NCI-H2029 treated with DMSO at 0.1 percent for 48 hours (cell line): ENCODE results near the gene ZYX.
"Not testable (repeated sequence)": the region's sequence is repeated elsewhere in the genome, so short reads cannot be mapped to it uniquely, and the experiment has no call there.

Source experiments
- DNase-seq: peaks from one replicate; lab custom pipeline; 2025; lab: John Stamatoyannopoulos, UW

The ZYX gene

DNA sequence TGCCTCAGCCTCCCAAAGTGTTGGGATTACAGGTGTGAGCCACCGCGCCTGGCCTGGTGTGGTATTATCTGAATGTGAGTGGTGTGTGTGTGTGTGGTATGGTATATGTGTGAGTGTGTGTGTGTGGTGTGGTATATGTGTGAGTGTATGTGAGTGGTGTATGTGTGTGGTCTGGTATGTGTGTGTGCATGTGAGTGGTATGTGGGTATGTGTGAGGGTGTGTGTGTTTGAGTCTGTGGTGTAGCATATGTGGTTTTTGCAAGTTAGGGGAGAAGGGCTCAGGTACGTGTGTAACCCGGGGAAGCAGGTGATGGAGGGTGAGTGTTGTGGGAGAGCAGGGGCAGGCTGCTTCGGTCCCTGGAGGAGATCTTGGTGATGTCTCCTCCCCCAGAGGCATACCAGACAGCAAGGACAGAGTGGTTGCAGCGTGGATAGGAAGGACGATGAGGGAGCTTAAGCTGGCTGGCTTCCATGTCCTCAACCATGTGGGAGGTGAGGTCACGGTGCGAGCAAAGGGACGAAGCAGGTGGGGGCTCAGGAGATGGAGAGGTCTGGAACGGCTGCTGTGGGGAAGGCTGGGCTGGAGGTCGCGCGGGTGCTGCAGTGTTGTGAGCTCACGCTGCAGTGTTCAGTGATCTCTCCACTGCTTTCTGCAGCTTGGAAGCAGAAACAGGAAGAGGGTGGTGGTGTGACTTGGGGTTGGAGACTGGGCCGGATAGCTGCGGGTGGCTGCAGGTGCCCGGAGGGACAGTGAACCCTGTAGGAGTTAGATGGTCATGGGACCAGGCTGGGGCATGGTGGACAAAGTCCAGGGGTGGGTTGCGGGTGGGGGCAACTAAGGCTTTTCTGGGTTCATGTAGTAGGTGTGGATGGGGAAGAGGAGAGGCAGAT is 5.0 kb downstream of the ZYX start:
- no peak for DNase-seq

GRCh38 chr7:143387156-143387975 is 6.2 kb downstream of the ZYX start:
- no peak for DNase-seq

DNA sequence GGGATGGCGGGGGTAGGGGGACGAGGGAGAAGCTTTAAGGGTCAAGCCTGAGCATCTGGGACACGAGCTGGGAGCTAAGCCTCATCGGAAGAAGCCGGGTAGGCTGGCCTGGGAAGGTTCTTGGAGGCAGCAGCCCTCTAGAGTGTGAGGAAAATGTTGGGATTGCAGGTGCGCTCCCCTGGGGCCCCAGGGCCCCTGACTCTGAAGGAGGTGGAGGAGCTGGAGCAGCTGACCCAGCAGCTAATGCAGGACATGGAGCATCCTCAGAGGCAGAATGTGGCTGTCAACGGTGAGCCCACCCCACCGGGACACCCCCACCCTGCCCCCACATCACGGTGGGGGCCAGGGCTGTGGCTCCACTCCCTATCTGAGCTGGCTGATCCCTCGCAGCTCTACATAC is 6.9 kb downstream of the ZYX start:
- no peak for DNase-seq

GRCh38 chr7:143388491-143389101 is 7.5 kb downstream of the ZYX start:
- no peak for DNase-seq

DNA sequence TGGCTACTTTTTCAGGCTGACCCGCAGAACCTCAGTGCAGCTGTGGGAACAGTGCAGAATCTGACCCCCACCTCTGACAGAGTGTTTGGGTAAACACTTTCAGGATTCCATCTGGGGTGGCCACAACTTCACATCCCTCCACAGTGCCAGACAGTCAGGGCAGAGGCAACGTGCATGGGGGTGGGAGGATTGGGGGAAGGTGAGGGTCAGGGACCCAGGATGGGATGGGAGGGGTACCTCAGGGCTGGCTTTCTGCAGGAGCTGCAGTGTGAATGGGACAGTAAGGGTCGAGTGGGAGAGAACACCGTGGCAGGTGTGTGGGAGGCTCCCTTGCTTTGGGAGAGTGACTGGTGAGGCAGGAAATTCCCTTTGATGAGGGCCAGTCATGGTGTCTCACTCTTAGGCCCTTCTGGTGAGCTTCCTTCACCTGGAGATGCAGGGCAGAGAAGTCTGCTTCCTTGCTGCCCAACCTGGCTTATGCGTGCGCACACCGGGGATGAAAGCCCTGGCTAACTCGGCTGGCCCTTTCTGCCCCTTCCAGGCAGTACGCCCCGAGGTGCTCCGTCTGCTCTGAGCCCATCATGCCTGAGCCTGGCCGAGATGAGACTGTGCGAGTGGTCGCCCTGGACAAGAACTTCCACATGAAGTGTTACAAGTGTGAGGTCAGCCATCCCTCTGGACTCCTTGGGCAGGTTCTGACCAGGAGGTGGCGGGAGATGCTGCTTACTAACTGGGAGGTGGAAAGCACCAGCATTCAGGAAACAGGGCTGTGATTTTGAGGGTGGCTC is 8.4 kb downstream of the ZYX start:
- no peak for DNase-seq

- no peak for DNase-seq
Observed at GRCh38 chr7:143390104-143390772, 9.1 kb downstream of the ZYX start.

- DNase-seq: no peak
Observed at GRCh38 chr7:143390773-143391317, 9.7 kb downstream of the ZYX start.

DNA sequence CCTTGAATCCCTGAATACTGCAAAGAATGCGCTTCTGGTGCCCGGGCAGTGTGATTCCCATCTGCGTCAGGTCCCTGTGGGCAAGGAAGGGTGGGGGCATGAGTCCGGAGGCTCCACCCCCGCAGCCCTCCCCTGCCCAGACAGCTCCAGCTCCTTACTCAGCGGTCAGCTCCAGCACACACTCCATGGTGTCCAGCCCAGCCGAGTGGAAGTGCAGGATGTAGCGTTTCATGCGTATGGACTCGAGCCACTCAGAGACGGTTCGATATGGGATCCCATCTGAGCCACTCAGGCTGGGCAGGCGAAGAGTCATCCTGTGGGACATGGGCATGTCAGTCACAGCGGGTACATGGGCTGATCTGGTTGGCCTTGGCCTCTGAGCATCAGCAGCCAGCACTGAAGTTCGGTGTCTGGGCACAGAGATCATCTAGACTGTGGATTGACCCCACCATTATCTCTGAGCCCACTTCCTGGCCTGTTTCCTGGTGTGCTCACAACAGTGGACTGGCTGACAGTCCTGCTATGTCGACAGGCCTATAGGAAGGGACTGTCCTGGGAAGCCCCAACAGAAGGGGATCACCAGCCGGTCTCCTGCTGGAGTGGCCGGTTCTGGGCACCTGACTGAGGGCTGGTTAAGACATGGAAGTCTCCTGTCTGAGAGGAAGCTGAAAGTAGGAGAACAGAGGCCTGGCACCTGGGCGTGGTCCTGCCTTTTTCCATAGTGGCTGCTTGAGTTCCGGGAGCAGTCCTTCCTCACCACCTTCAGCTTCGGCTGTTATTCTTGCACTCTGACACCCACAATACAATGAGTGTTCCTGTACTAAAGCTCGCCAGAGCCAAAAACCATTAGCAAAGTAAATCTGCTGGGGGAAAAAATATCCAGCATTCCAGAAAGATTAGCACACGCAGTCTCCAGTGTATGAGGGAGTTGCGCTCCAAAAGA is 10.6 kb downstream of the ZYX start:
- no peak for DNase-seq

DNA sequence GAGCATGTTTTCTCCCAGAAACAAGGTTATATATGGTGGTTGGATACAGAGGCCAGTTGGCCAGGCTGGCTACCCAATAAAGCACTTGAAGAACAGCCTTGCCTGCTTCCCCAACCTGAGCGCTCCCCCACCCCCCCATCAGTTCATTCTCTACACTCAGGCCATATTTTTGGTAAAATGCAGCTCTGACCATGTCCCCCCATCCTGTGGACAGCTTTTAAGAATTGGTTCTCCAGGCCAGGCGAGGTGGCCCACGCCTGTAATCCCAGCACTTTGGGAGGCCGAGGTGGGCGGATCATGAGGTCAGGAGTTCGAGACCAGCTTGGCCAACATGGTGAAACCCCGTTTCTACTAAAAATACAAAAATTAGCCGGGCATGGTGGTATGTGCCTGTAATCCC is 11.3 kb downstream of the ZYX start:
- not testable (repeated sequence) for DNase-seq

DNA sequence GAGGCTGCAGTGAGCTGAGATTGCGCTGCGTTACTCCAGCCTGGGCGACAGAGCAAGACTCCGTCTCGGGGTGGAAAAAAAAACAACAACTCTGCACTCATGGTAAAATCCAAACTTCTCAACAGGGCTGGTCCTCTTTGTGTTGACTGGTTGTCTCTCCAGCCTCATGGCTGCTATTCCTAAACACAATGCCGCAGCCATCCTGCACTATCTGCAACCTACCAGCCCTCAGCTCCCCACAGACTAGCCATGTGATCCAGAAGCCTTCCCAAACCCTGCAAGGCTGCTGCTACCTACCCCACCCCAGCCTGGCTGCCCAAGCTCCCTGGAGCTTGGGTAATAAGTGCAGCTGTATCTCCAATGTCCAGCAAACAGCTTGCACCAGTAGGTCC is 11.7 kb downstream of the ZYX start:
- DNase-seq: no peak

DNA sequence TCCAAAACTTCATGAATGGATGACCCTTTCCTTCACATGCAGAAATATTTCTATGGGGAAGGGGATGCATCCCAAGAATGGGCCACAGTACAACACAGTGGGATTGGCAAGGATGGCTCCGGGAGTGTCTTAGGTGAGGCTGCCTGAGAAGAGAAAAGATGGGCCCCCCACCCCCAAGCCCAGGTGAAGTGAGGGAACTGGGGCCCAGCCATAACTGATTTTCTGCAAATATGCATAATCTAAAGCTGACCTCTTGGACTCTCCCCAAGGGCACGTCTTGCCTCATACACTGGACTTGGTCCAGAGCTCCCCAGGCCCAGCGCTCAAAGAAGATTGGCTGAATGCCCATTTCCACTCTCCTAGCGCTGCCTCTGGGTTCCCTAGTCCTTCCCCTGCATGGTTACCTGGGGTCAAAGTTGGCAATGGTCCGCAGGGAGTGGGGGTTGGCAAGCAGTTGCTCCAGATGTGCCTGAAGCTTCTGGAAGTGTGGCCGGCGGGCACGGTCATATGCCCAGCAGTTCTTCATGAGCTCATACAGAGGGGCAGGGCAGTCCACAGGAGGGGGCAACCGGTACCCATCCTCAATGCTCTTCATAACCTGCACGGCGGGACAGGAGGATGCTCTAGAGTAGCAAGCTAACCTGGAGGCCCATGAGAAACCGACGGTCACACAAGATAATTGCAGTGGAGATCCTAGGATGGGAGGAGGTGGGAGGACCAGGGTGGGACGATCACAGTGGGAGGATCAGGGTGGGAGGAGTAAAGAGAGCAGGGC is 12.3 kb downstream of the ZYX start:
- no peak for DNase-seq

DNA sequence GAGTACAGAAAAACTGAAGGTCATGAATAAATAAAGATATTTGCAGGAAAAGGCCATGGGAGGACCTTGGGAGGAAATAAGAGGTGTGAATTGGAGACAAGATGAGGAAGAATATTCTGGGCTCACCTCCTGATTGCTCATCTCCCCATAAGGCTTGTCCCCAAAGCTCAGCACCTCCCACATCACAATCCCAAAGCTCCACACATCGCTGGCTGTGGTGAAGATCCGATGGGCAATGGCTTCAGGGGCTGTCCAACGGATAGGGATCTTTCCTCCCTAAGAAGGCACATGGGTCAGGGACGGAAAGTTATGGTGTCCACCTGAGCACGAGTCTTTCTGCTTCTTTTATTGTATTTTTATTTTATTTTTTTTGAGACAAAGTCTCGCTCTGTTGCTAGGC is 12.9 kb downstream of the ZYX start:
- no peak for DNase-seq

GRCh38 chr7:143394777-143395176 is 13.6 kb downstream of the ZYX start:
- no peak for DNase-seq

DNA sequence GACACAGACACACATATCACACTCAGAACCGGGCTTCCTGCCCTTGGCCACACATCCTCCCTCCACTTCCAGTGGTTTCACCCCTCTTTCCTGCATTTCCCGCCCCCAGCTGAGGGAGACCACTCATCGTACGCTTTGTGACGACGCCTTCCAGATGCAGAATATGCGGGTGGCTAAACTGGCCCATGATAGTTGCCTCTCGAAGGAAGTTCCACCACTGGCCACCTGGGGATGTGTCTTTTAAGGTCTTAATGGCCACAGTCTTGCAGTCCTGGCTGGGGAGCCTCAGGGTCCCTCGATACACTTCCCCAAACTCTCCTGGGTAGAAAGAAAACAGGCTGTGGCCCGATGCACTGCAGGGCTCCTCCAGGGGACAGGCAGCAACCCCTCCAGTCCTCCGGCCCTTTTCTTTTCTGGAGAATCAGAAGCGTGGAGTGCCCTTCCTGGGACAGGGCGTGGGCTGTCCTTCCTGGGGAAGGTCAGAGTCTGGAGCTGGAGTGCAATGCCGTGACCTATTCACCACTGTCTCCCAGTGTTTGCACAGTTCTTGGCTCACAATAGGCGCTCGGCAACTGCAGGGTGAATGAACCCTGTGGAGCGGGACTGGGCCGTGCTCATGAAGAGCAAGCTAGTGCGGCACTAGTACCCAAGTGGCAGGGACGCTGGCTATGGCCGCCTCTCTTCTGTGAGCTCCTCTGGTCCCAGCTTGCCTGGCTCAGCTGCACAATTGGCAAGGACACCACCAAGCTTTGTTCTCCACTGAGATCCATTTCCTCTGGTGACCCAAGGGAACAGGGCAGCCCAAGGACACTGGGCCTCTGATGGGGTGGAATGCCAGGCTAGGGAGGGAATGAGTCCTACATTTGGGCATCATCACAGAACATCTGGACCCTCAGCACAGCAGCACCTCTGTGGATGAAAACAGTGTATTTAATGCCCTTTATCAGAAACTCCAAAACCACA is 14.3 kb downstream of the ZYX start:
- no peak for DNase-seq

GRCh38 chr7:143396182-143396581 is 15.0 kb downstream of the ZYX start:
- no peak for DNase-seq

- DNase-seq: no peak
Observed at GRCh38 chr7:143396625-143397556, 15.7 kb downstream of the ZYX start.
